ENCODE results near the gene PLEKHG3.

DNA sequence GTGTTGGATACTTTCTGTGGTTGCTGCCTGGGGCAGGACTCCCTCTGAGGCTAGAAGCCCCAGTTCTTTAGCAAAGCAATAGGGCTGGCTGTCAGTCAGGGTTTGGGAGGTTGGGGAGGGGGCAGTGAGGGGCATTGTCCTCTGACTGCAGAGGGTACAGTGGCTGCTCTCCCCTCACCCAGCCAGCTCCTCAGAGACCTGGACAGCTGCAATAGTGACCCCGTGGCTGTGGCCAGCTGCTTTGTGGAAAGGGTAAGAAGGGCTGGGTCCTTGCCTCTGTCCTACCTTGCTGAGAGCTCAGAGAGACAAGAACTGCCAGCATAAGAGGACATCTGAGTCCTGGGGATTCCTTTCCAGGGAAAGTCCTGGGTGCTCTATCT lies 25.8 kb downstream of the PLEKHG3 start:
- TF ChIP-seq EZH2 (IDR thresholded peaks at IDR 0.05; ENCODE audit: low read length, missing control alignments), result no peak
- TF ChIP-seq, protein P1, sequence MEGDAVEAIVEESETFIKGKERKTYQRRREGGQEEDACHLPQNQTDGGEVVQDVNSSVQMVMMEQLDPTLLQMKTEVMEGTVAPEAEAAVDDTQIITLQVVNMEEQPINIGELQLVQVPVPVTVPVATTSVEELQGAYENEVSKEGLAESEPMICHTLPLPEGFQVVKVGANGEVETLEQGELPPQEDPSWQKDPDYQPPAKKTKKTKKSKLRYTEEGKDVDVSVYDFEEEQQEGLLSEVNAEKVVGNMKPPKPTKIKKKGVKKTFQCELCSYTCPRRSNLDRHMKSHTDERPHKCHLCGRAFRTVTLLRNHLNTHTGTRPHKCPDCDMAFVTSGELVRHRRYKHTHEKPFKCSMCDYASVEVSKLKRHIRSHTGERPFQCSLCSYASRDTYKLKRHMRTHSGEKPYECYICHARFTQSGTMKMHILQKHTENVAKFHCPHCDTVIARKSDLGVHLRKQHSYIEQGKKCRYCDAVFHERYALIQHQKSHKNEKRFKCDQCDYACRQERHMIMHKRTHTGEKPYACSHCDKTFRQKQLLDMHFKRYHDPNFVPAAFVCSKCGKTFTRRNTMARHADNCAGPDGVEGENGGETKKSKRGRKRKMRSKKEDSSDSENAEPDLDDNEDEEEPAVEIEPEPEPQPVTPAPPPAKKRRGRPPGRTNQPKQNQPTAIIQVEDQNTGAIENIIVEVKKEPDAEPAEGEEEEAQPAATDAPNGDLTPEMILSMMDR (conservative IDR thresholded peaks at IDR 0.05 in 1 of 2, IDR thresholded peaks at IDR 0.05 in 1 of 2; ENCODE audit: low read depth in 1 of 2, low read length in 2 of 2), result no peak

Data from fibroblast of lung (primary cell).